ENCODE measurements around the gene RPL3. TPM values are rescaled to one million over a fixed set of nuclear protein-coding genes. Genes with fewer than 3 reads are reported as not detected.

The RPL3 gene
- total and polyA plus RNA-seq, 4 donors: 580 to 1,767 (median 1,184) TPM

DNA sequence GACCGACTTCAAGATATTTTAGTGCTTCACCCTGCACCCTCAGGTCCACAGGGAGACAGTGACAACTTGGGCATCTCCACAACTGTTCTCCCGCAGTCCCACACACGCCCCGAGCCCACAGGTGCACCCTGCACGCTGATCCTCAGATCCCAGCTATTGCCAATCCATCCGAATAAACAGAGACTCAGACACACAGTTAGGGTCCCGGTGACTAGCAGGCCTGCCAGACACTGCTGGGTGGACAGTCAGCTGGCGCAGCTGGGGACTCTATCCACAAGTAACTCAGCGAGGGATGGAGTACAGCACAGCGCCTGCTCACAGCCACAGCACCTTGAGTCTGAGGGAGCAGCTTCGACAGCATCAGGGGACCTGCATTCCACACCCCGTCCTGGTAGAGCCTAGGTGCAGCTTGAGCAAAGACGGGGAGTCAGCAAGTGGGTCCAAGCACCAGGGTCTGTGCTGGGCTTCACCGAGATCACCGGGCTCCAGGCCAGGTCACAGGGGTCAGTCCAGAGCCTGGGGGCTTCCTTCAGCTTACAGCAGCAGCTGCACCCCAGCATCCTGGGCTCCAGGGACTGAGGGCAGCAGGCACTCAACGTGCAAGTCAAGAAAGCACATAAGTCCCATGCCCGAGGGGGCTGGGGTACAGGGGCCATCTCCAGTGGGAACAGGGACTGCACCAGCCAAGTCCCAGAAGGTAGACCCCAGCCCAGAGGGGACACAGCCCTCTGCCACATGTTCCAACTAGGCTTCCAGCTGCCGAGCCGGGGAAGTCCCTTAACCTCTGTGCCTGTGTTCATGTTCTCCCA lies 7.6 kb downstream of the RPL3 start:
- H3K9me3 ChIP-seq (ENCODE audit: control insufficient read depth in 4 of 4, low read length in 3 of 4): no peaks in the 10 kb centered on the region
- no peak overlapping the region for H3K9ac ChIP-seq (ENCODE audit: low read depth in 1 of 2, low read length in 2 of 2)
- no peaks in the 10 kb centered on the region for H3K27me3 ChIP-seq (ENCODE audit: control insufficient read depth in 4 of 4, insufficient read depth in 4 of 4, low read length in 3 of 4)
- DNase-seq (ENCODE audit: low spot score): no peak
- WGBS: 87% methylated on average over 19 of the region's 19 CpGs
- TF ChIP-seq, protein P1, sequence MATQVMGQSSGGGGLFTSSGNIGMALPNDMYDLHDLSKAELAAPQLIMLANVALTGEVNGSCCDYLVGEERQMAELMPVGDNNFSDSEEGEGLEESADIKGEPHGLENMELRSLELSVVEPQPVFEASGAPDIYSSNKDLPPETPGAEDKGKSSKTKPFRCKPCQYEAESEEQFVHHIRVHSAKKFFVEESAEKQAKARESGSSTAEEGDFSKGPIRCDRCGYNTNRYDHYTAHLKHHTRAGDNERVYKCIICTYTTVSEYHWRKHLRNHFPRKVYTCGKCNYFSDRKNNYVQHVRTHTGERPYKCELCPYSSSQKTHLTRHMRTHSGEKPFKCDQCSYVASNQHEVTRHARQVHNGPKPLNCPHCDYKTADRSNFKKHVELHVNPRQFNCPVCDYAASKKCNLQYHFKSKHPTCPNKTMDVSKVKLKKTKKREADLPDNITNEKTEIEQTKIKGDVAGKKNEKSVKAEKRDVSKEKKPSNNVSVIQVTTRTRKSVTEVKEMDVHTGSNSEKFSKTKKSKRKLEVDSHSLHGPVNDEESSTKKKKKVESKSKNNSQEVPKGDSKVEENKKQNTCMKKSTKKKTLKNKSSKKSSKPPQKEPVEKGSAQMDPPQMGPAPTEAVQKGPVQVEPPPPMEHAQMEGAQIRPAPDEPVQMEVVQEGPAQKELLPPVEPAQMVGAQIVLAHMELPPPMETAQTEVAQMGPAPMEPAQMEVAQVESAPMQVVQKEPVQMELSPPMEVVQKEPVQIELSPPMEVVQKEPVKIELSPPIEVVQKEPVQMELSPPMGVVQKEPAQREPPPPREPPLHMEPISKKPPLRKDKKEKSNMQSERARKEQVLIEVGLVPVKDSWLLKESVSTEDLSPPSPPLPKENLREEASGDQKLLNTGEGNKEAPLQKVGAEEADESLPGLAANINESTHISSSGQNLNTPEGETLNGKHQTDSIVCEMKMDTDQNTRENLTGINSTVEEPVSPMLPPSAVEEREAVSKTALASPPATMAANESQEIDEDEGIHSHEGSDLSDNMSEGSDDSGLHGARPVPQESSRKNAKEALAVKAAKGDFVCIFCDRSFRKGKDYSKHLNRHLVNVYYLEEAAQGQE (IDR thresholded peaks at IDR 0.05): no peak
- TF ChIP-seq NR2F2 (IDR thresholded peaks at IDR 0.05): no peak
- TF ChIP-seq, protein P2, sequence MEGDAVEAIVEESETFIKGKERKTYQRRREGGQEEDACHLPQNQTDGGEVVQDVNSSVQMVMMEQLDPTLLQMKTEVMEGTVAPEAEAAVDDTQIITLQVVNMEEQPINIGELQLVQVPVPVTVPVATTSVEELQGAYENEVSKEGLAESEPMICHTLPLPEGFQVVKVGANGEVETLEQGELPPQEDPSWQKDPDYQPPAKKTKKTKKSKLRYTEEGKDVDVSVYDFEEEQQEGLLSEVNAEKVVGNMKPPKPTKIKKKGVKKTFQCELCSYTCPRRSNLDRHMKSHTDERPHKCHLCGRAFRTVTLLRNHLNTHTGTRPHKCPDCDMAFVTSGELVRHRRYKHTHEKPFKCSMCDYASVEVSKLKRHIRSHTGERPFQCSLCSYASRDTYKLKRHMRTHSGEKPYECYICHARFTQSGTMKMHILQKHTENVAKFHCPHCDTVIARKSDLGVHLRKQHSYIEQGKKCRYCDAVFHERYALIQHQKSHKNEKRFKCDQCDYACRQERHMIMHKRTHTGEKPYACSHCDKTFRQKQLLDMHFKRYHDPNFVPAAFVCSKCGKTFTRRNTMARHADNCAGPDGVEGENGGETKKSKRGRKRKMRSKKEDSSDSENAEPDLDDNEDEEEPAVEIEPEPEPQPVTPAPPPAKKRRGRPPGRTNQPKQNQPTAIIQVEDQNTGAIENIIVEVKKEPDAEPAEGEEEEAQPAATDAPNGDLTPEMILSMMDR (IDR thresholded peaks at IDR 0.05; ENCODE audit: low read depth, low read length, missing input control): no peak
- TF ChIP-seq FOXA1 (IDR thresholded peaks at IDR 0.05): no peak
- no peak for TF ChIP-seq SP1 (IDR thresholded peaks at IDR 0.05)
- no peak for TF ChIP-seq EGR1 (IDR thresholded peaks at IDR 0.05; ENCODE audit: low read depth in 2 of 2)
- no peak for TF ChIP-seq HNF4G (IDR thresholded peaks at IDR 0.05)
- TF ChIP-seq FOXA2 (IDR thresholded peaks at IDR 0.05): no peak
- TF ChIP-seq RAD21 (IDR thresholded peaks at IDR 0.05): no peak
- TF ChIP-seq, protein P3, sequence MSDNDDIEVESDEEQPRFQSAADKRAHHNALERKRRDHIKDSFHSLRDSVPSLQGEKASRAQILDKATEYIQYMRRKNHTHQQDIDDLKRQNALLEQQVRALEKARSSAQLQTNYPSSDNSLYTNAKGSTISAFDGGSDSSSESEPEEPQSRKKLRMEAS (IDR thresholded peaks at IDR 0.05): no peak
- no peak for TF ChIP-seq YY1 (IDR thresholded peaks at IDR 0.05)
- TF ChIP-seq, protein P4, sequence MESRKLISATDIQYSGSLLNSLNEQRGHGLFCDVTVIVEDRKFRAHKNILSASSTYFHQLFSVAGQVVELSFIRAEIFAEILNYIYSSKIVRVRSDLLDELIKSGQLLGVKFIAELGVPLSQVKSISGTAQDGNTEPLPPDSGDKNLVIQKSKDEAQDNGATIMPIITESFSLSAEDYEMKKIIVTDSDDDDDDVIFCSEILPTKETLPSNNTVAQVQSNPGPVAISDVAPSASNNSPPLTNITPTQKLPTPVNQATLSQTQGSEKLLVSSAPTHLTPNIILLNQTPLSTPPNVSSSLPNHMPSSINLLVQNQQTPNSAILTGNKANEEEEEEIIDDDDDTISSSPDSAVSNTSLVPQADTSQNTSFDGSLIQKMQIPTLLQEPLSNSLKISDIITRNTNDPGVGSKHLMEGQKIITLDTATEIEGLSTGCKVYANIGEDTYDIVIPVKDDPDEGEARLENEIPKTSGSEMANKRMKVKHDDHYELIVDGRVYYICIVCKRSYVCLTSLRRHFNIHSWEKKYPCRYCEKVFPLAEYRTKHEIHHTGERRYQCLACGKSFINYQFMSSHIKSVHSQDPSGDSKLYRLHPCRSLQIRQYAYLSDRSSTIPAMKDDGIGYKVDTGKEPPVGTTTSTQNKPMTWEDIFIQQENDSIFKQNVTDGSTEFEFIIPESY (IDR thresholded peaks at IDR 0.05): no peak
- no peak for TF ChIP-seq JUND (IDR thresholded peaks at IDR 0.05)
- no peak for TF ChIP-seq TAF1 (conservative IDR thresholded peaks at IDR 0.05)
- TF ChIP-seq, protein P5, sequence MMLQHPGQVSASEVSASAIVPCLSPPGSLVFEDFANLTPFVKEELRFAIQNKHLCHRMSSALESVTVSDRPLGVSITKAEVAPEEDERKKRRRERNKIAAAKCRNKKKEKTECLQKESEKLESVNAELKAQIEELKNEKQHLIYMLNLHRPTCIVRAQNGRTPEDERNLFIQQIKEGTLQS (IDR thresholded peaks at IDR 0.05): no peak
- H3K36me3 ChIP-seq (ENCODE audit: control insufficient read depth in 4 of 4, insufficient read depth in 3 of 4, low read depth in 1 of 4, low read length in 3 of 4): peaks cover 31 to 46% (median 36%) of the 10 kb centered on the region in 4 donors
- H3K4me1 ChIP-seq (ENCODE audit: control insufficient read depth in 4 of 4, insufficient read depth in 4 of 4, low read length in 3 of 4): peaks cover 4 to 61% (median 40%) of the 10 kb centered on the region in 4 donors
- H3K27ac ChIP-seq (ENCODE audit: low read depth in 1 of 2, low read length in 2 of 2): no peak overlapping the region
- no peak overlapping the region for H3K4me3 ChIP-seq (ENCODE audit: low read depth in 1 of 3, low read length in 3 of 3)
